HEK293T (cell line): ENCODE measurements around the gene COL17A1.

Source experiments
- CTCF ChIA-PET: fragments of 350-600 bp; formaldehyde crosslinking; extraction: SDS; loops from one replicate; lab custom pipeline; 2021; ENCODE audit warnings: antibody characterized with exemption, inconsistent platforms; lab: Yijun Ruan, JAX
- POLR2A ChIA-PET: fragments of 350-600 bp; formaldehyde crosslinking; extraction: SDS; loops from one replicate; lab custom pipeline; 2020; ENCODE audit warnings: antibody characterized with exemption, inconsistent platforms; lab: Yijun Ruan, JAX
- DNase-seq: peaks from one replicate; pipeline ENCODE4 v3.0.0; 2012; ENCODE audit warnings: mixed read lengths; ENCODE audit errors: extremely low spot score
- ARNT ChIP-seq: fragments of 450-650 bp; IDR thresholded peaks from 2 replicates; pipeline ENCODE4 v1.6.1; 2017; ENCODE audit warnings: mild to moderate bottlenecking
- BHLHE40 ChIP-seq: fragments of 450-650 bp; IDR thresholded peaks from 2 replicates; pipeline ENCODE4 v1.6.1; 2016; ENCODE audit warnings: mild to moderate bottlenecking, moderate library complexity, borderline replicate concordance
- CTBP1 ChIP-seq: fragments of 450-650 bp; IDR thresholded peaks from 2 replicates; pipeline ENCODE4 v1.6.1; 2016; ENCODE audit warnings: borderline replicate concordance
- ELF4 ChIP-seq: fragments of 450-650 bp; IDR thresholded peaks from 2 replicates; pipeline ENCODE4 v1.6.1; 2017; ENCODE audit warnings: antibody characterized with exemption
- FOXA1 ChIP-seq: fragments of 450-650 bp; IDR thresholded peaks from 2 replicates; pipeline ENCODE4 v1.6.1; 2016; ENCODE audit warnings: mild to moderate bottlenecking
- FOXK2 ChIP-seq: fragments of 450-650 bp; IDR thresholded peaks from 2 replicates; pipeline ENCODE4 v1.6.1; 2016; ENCODE audit warnings: mild to moderate bottlenecking
- FOXM1 ChIP-seq: fragments of 450-650 bp; IDR thresholded peaks from 2 replicates; pipeline ENCODE4 v1.6.1; 2017; ENCODE audit warnings: mild to moderate bottlenecking, borderline replicate concordance
- HDGF ChIP-seq: fragments of 450-650 bp; IDR thresholded peaks from 2 replicates; pipeline ENCODE4 v1.6.1; 2017; ENCODE audit warnings: antibody characterized with exemption, borderline replicate concordance
- L3MBTL2 ChIP-seq: fragments of 450-650 bp; conservative IDR thresholded peaks from 2 replicates; pipeline ENCODE4 v1.6.1; 2016; ENCODE audit warnings: mild to moderate bottlenecking
- LEF1 ChIP-seq: fragments of 450-650 bp; IDR thresholded peaks from 2 replicates; pipeline ENCODE4 v1.6.1; 2017; ENCODE audit warnings: mild to moderate bottlenecking, borderline replicate concordance
- NFRKB ChIP-seq: fragments of 450-650 bp; IDR thresholded peaks from 2 replicates; pipeline ENCODE4 v1.6.1; 2016; ENCODE audit warnings: mild to moderate bottlenecking, moderate library complexity
- PKNOX1 ChIP-seq: fragments of 450-650 bp; IDR thresholded peaks from 2 replicates; pipeline ENCODE4 v1.6.1; 2016
- SP1 ChIP-seq: fragments of 450-650 bp; IDR thresholded peaks from 2 replicates; pipeline ENCODE4 v1.6.1; 2017
- SUZ12 ChIP-seq: fragments of 450-650 bp; IDR thresholded peaks from 2 replicates; pipeline ENCODE4 v1.6.1; 2016; ENCODE audit warnings: mild to moderate bottlenecking
- TARDBP ChIP-seq: fragments of 450-650 bp; IDR thresholded peaks from 2 replicates; pipeline ENCODE4 v1.6.1; 2016
- ZNF384 ChIP-seq: fragments of 450-650 bp; IDR thresholded peaks from 2 replicates; pipeline ENCODE4 v1.6.1; 2016

The COL17A1 gene

GRCh38 chr10:104089621-104090020, 3.9 kb upstream of the COL17A1 start:
- no peak for DNase-seq
- ChIA-PET POLR2A (interaction anchor here (1.6 kb wide), 1 partner anchor 32 kb away, joined by 8 read pairs; the partner anchor contains the start of gene SFR1), CTCF (interaction anchor here (0.6 kb wide), 1 partner anchor 14 kb away, joined by 3 read pairs; no protein-coding TSS in a partner anchor)
- TF ChIP-seq PKNOX1 (no peak), ELF4 (no peak), ARNT (no peak)

GRCh38 chr10:104088239-104088638, 2.6 kb upstream of the COL17A1 start:
- CTCF ChIA-PET, result no interaction called here
- POLR2A ChIA-PET, result no interaction called here
- no peak for DNase-seq
- no peak for TF ChIP-seq FOXM1
- no peak for TF ChIP-seq ARNT
- TF ChIP-seq ELF4, result no peak
- no peak for TF ChIP-seq ZNF384
- no peak for TF ChIP-seq SP1
- TF ChIP-seq FOXA1, result no peak
- TF ChIP-seq L3MBTL2, result no peak
- no peak for TF ChIP-seq FOXK2
- TF ChIP-seq TARDBP, result no peak
- TF ChIP-seq SUZ12, result no peak
- no peak for TF ChIP-seq CTBP1
- TF ChIP-seq NFRKB, result no peak
- TF ChIP-seq PKNOX1, result no peak

GRCh38 chr10:104084482-104085142, 1.1 kb downstream of the COL17A1 start:
- TF ChIP-seq ELF4, result no peak
- no peak for TF ChIP-seq FOXM1
- TF ChIP-seq L3MBTL2, result no peak
- no peak for TF ChIP-seq ZNF384
- no peak for TF ChIP-seq SUZ12
- no peak for TF ChIP-seq CTBP1
- no peak for TF ChIP-seq ARNT
- TF ChIP-seq NFRKB, result no peak
- no peak for TF ChIP-seq FOXK2
- no peak for TF ChIP-seq FOXA1
- no peak for TF ChIP-seq TARDBP
- ChIA-PET CTCF (no interaction called here), POLR2A (no interaction called here)
- no peak for DNase-seq

- DNase-seq, result no peak
- POLR2A ChIA-PET, result interaction anchor here (1.3 kb wide), 1 partner anchor 9 kb away, joined by 4 read pairs; no protein-coding TSS in a partner anchor
- CTCF ChIA-PET, result interaction anchor here (1.3 kb wide), 1 partner anchor 9 kb away, joined by 3 read pairs; no protein-coding TSS in a partner anchor
Observed at GRCh38 chr10:104081998-104082397, 3.7 kb downstream of the COL17A1 start.

GRCh38 chr10:104080762-104081161, 4.9 kb downstream of the COL17A1 start:
- POLR2A ChIA-PET, result interaction anchor here (1.3 kb wide), 1 partner anchor 8 kb away, joined by 4 read pairs; no protein-coding TSS in a partner anchor
- TF ChIP-seq L3MBTL2 (no peak), CTBP1 (no peak), PKNOX1 (peak; percentile 78)
- CTCF ChIA-PET, result interaction anchor here (1.2 kb wide), 1 partner anchor 40 kb away, joined by 4 read pairs; no protein-coding TSS in a partner anchor
- DNase-seq, result peak; percentile 55

More at GRCh38 chr10:104081998-104082397, 3.7 kb downstream of the COL17A1 start:
- no peak for TF ChIP-seq BHLHE40
- no peak for TF ChIP-seq L3MBTL2
- TF ChIP-seq PKNOX1, result no peak
- no peak for TF ChIP-seq TARDBP
- TF ChIP-seq ARNT, result no peak
- TF ChIP-seq FOXK2, result no peak
- TF ChIP-seq SUZ12, result no peak
- TF ChIP-seq CTBP1, result no peak
- TF ChIP-seq FOXM1, result no peak
- TF ChIP-seq FOXA1, result no peak
- no peak for TF ChIP-seq ELF4
- TF ChIP-seq SP1, result no peak
- TF ChIP-seq HDGF, result no peak
- no peak for TF ChIP-seq NFRKB
- no peak for TF ChIP-seq ZNF384
- TF ChIP-seq LEF1, result no peak

- no peak for DNase-seq
- TF ChIP-seq TARDBP, result no peak
- no peak for TF ChIP-seq SUZ12
- CTCF ChIA-PET, result interaction anchor here (0.6 kb wide), 1 partner anchor 325 kb away, joined by 4 read pairs; no protein-coding TSS in a partner anchor
- POLR2A ChIA-PET, result interaction anchor here (1.3 kb wide), 1 partner anchor 44 kb away, joined by 4 read pairs; the partner anchor contains the start of gene SFR1
Observed at GRCh38 chr10:104077663-104078151, 8.0 kb downstream of the COL17A1 start.
